ENCODE measurements around the gene FCHSD2.

FCHSD2 gene

DNA sequence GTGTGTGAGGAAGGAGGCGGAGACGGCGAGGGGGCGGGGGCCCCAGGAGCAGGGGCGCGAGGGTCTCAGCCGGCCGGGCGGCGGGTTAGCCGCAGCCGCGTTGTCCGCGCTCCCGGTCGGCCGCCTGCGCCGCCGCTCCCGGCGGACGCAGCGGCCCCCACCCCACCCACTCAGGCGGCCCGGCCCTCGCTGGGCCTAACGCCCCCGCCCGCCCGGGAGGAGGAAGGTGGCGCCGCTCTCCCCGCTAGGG lies at the start of gene FCHSD2:
FCHSD2 (minus strand) TSS at position 191 of the 250 bp plus-strand sequence. CDS start 441 bp downstream, outside the sequence.
- no peak for DNase-seq (ENCODE audit: low read depth in 3 of 3, low spot score in 1 of 3)

DNA sequence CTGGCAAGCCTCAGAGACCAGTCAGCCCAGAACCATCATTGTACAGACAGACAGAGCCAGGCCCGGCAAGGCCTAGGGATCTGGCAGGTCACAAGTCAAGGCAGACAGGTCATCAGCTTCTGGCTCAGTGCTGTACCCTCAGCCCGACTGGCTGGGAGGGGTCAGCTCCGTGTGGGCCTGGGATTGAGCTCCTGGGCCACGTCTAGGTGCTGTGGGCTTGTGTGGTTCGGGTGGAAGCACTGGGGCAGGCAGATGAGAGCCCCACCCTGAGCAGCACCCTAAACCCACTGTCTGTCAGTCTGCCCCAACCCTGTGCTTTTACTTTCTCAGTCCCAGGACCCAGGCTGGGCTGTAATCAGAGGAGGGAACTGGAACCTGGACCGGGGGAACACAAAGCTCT lies 49.0 kb upstream of the FCHSD2 start:
- no peak for DNase-seq (ENCODE audit: low read depth in 3 of 3, low spot score in 1 of 3)

DNA sequence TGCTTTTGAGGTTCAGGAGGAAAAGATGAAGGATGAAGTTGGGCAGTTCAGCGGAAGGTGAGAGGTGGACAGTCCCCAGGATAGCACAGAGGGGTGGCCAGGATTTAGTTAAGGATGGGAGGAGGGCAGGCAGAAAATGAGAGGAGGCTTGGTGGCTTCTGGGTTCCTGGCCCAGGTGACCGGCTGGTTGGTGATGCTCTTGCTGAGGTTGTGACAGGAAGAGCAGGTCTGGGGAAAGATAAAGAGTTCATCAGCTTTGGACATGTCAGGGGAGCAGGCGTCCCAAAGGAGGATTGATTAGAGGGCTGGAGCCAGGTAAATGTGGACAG lies 48.4 kb upstream of the FCHSD2 start:
- DNase-seq (ENCODE audit: low read depth in 3 of 3, low spot score in 1 of 3), result no peak

DNA sequence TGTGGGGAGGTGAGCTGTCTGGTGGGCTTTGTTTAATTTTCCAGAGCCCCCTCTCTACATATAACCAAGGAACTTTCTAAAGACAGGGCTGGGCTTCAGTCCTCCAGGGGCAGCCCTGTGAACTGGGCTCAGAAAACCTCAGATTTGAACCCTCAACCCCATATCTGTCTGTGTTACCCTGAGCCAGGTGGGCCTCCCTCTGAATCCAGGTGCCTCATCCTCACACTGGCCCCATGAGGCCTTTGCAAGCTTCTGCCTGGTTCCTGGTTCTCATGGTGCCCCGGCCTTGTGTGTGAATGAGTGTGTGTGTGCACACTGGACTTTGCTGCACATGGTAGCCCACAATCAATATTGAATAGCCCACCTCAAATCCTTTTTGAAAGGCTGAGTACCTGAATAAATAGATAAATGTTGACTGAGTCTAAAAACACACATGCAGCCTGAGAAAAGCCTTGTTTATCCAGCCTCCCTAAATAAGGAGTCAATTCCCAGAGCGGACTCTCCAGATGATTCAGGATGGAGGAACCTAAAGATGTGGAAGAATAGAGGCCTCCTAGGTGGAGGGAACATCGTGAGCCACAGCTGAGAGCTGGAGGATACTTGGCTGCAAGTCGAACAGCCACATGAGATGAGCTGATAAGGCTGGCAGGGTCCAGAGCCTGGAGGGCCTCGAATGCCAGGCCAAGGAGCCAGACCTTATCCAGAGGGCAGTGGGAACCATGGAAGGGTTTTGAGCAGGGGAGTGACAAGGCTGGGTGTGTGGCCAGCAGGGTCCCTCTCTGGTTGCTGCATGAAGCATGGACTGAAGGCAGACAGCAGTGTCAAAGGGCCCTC lies 47.8 kb upstream of the FCHSD2 start:
- DNase-seq (ENCODE audit: low read depth in 3 of 3, low spot score in 1 of 3), result no peak

DNA sequence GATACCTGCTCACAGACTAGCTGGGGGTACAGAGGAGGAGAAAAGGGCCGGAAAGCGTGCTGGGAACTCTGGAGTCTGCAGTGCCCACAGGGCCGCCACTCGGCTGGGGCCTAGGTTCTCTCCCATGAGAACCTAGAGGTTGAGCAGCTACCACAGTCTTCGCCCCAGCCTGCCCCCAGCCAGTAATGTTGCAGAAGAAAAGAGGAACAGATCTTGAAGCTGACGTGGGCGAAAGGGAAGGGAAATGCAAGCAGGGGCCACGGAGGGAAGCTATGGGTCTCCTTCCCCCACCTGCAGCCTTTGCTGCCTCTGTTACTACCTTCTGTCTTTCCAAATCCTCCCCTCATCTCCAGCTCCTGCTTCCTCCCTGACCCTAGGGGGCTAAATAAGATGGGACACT lies 47.2 kb upstream of the FCHSD2 start:
- no peak for DNase-seq (ENCODE audit: low read depth in 3 of 3, low spot score in 1 of 3)

DNA sequence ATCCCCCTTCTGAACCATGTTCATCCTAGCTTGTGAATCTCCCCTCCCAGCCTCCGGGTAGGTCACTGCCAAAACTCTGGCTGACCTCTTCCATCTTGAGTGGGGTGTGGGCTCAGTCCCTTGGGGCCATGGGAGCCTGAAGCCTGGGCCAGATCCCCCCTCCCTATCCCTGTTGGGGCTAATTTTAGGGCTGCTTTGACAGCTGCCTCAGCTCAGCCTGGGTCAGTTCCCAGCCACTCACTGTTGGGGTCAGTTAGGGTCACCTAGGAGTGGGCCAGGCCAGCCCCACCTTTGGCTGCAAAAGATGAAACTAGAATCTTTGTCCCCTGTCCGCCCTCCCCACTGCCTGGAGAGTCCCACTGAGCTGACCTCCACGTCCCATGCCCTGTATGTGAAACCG lies 46.2 kb upstream of the FCHSD2 start:
- DNase-seq (ENCODE audit: low read depth in 3 of 3, low spot score in 1 of 3), result no peak

DNA sequence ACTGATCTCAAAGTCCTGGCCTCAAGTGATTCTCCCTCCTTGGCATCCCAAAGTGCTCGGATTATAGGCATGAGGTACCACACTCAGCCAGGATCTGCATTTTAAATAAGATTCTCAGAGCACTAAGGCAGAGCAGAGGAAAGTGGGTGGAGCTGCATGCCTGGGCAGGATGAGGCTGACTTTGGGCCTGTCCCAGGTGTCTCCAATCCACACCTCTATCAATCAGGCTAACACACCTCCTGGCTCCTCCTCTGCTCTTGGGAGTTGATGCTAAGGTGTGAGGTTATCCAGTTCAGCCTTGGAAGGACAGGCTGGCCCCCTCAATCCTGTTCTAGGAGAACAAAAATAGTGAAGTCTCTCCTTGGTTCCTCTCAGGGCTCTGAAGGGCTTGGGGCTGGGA lies 45.7 kb upstream of the FCHSD2 start:
- DNase-seq (ENCODE audit: low read depth in 3 of 3, low spot score in 1 of 3), result no peak

DNA sequence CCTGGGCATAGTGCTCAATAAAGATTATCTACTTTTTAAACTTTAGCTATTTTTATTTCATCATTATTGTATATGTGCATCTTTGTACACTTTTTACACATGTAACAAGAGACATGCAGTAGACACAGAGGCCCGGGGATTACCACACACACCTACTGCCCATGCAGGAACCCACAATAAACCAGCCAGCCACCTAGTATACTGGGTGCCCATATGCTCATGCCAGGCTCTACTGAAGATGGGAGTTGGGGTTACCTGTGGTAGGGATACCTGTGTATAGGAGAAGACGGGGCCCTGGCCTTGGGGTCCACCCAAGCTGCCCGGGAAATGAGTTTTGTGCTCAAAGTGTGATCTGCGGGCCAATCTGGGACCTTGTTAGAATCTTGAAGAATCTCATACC lies 44.8 kb upstream of the FCHSD2 start:
- no peak for DNase-seq (ENCODE audit: low read depth in 3 of 3, low spot score in 1 of 3)

DNA sequence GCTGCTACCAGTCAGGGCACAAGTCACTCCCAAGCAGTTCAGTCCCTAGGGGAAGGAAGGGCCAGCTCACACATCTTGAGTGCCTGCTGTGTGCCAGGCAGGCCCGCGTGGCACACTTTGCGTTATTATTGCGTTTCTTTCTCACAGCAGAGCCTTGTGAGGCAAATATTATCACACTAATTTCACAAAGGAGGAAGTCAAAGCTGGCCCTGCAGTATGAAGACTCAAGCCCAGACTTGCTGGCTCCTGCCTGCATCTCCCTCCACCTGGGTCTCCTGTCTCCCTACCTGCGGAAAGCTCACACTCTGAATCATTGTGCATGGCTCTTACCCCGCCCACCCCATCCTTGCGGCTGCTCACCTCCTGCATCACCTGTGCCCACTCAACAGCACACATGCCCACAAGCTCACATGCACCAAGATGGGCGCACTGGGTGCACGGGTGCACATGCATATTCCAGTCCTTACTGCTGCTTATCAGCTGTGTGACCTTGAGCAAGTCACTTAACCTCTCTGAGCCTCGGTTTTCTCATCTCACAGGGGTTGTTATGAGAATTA lies 44.3 kb upstream of the FCHSD2 start:
- DNase-seq (ENCODE audit: low read depth in 3 of 3, low spot score in 1 of 3), result no peak

DNA sequence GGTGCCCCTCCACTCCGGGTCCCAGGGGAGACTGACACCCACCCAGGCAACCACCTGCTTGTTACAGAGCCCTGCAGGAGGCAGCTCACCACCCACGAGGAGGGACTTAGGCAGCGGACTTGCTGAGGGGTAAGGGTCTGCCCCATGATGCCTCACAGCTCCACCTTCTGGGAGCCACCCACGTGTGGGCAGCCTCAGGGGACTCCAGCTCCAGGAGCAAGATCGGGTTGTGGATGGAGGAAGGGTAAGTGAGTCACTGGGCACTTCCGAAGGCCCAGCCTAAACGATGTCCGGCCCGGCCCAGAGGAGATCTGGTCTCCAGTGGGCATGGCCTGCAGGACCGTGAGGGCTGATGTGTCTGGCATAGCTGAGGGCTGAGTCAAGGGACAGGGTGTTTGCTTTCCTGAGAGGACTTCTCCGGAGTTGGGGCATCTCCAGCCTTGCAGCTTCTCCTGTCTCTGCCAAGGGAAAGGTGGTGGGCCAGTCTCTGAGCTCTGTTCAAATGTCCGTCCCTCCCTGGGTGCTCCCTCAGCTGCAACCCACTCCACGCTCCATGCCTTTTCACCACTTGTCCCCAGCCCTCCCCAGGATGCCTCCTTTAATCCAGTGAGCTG lies 43.7 kb upstream of the FCHSD2 start:
- DNase-seq (ENCODE audit: low read depth in 3 of 3, low spot score in 1 of 3), result no peak

DNA sequence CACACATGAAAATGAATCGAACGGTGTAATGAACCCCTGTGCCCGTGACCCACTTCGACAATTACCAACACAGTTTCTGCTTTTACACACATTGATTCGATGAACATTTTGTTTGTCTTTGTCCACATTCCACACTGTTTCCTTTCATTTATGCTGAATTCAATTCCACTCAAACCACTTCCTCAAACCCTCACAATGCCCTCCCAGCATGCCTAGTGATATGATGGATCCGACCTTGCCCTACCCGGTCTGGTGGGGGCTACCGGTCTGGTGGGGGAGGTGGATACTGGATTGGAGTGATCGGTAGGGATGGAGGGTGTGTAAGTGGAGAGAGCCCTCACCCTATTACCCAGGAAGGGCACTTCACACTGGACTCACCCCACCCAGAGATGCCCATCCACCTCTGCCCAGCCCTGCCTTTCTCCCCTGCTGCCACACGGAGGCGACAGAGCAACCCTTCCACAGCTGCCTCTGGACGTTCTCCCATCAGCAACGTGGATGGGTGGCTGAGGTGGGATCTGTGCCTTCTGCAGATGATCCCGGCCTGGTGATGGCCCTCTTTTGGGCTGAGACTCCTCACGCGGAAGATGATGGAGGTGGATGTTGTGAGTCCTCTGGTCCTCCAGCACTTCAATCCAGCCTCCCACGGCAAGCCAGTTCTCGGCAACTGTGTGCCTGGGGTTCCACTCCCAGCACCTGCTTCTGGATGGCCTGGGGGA lies 43.0 kb upstream of the FCHSD2 start:
- DNase-seq (ENCODE audit: low read depth in 3 of 3, low spot score in 1 of 3), result peak in 2 of 3 donors; percentile 8 to 30

DNA sequence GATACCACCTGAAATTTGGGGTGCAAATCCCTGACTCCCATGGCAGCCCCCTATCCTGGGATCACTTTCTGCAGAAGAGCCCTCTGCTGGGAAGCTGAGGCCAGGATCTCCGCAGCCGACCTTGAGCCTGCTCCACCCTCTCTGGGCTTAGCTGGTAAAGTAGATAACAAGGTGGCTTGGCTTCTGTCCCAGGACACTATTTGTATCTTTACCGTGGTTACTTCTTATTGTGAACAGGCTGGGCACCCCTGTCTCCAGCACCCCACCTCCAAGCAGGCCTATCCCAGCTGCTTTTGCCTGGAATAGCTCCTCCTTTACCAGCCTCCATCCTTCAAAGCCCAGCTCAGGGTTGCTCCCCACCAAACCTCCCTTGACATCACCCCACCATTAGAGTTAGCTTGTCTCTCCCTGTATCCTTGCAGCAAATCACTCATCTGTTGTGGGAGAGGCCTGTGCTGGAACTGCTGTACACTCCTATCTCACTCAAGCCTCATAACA lies 40.8 kb upstream of the FCHSD2 start:
- no peak for DNase-seq (ENCODE audit: low read depth in 3 of 3, low spot score in 1 of 3)

DNA sequence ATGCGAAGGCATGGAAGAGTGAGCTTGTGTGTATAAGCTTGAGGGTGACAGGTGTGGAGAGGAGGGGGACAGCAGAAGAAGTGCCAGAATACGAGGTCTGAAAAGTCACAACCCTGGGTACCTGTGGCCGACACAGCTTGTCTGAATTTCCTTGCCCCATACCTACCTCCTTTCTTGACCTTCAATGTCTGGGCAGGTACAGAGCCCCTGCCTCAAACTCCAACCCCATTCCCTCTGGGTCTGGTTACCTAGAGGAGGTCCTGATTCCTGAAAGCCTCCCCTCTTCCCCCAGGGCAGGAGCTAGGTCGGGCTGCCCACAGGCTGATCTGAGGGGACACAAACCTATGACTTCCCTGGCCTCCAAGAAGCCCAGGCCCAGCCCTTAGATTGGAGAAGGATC lies 36.6 kb upstream of the FCHSD2 start:
- no peak for DNase-seq (ENCODE audit: low read depth in 3 of 3, low spot score in 1 of 3)

DNA sequence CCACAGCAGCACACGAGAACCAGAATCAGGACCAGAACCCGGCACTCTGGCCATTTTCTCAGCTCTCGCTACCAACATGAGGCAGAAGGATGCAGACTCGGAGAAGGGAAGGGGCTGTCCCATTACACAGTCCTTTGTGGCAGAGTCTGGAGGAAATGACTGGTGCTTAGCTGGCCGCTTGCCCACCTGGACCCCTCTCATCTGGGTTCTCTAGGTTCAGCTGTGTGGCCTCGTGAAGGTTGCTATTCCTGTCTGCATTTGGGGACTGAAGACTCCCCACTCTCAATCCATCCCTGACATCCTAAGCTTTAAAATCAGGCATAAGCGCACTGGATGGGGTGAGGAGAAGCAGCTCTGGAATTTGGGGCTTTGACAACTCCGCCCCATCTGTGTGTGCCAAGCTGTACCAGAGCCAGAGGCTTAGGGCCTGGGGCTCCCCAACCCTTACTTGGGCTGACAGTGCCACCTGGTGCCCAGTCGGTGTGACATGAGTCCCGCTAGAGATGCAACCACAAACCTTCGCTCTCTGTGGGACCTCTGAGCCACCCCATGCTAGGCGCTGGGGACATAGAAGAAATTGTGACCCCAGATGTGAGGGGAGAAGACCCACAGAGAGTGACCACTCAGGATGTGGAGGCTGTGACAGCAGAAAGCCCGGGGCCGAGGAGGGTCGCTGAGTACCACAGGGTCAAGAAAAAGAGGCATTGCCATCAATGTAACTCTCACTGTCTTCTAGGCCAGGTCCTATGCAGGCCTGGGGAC lies 35.8 kb upstream of the FCHSD2 start:
- peak; percentile 43 to 70 (median 58) for DNase-seq (ENCODE audit: low read depth in 3 of 3, low spot score in 1 of 3)

DNA sequence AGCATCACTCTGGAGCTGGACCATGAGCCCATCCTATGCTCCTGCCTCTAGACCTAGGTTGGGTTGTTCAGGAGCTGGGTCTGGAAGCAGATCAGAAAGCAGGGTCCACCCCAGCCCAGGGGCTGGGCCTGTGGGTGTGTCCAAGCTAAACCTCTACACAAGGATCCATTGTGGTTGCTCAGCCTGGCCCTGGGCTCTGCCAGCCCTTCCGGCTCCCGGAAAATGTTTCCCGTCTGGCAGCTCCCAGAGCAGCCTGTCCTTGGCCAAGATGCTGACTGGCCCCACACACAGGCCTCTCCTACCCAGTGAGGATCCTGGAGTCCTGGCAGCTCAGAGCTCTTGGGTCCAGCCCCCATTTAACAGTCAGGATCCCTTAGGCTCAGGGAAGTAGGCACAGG lies 35.3 kb upstream of the FCHSD2 start:
- no peak for DNase-seq (ENCODE audit: low read depth in 3 of 3, low spot score in 1 of 3)

DNA sequence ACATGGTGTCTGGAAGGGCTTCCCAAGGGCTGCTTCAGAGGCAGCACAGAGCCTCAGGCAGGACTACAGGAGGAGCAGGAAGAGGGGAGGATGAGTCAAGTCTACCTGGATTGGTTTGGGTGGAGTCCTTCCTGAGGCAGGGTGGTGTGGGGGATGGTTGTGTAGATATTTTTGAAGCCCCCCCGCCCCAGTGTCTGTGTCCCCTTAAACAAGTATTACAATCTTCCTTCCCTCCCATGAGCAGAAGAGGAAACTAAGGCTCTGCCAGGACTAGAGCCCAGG lies 34.7 kb upstream of the FCHSD2 start:
- DNase-seq (ENCODE audit: low read depth in 3 of 3, low spot score in 1 of 3), result no peak

DNA sequence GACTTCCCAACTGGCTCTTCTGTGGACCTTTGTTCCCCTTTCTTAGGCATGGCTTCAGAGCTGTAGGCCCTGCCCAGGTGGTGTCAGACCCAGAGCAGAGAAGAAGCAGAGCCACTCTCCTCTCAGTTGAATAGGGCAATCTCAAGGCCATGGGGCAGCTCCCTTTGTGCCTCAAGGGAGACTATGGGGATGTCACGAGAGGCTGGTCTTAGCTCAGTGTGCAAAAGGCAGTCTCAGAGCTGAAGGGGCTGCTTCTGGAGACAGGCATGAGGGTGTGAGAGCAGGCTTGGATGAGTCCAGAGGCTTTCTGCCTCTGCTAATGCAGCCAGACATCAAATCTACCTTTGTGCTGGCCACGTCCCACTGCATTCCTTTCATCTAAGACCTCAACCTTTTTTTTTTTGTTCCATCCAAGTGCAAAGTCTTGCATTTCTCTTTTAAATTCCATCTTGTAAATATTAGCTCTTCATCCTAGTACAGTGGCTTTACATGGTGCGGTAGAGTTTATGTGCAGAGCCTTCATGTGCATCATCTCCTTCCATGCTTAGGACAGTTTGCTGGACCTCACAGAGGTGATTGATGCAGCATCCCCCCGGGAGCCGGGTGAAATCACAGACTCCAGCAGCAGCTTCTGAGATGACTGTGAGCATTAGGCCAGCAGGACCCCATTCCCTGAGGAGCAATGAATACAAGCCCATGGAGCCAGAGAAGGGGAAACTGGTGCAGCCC lies 34.2 kb upstream of the FCHSD2 start:
- no peak for DNase-seq (ENCODE audit: low read depth in 3 of 3, low spot score in 1 of 3)

DNA sequence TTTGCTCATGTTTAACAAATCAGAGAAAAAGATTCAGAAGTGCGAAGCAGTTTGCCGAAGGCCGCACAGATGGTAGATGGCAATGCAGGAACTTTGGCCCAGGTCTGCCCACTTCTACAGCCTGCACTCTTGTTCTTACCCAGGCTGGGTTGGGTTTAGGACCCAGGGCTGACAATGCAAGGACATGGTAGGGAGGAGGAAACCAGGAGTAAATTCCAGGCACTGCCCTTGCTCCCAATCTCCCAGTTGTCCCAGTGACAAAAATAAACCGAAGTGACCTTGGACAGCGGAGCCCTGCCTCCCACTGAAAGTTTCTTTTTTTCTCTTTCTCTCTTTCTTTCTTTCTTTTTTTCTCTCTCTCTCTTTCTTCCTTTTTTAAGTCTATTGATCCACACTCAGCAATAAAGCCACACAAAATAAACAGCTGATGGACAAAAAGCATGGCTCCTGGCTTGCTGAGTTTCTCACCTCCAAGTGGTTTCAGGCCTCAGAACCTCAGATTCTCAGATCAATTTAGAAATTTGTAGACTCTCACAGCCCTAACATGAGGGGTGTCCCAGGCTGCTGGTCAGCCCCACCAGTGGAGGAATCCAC lies 33.5 kb upstream of the FCHSD2 start:
- DNase-seq (ENCODE audit: low read depth in 3 of 3, low spot score in 1 of 3), result no peak

DNA sequence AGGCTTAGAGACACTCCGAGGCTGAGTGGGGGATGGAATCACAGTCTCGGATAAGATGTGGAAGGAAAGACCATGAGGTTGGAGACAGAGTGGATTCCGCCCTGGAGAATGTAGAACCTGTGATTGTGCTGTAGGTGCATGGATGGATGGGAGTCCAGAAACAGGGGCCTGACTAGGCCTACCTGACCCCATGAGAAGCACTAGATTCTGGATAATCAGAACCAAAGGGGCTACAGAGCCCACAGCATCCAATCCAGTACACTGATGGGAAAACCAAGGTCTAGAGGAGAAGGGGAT lies 32.3 kb upstream of the FCHSD2 start:
- no peak for DNase-seq (ENCODE audit: low read depth in 3 of 3, low spot score in 1 of 3)

DNA sequence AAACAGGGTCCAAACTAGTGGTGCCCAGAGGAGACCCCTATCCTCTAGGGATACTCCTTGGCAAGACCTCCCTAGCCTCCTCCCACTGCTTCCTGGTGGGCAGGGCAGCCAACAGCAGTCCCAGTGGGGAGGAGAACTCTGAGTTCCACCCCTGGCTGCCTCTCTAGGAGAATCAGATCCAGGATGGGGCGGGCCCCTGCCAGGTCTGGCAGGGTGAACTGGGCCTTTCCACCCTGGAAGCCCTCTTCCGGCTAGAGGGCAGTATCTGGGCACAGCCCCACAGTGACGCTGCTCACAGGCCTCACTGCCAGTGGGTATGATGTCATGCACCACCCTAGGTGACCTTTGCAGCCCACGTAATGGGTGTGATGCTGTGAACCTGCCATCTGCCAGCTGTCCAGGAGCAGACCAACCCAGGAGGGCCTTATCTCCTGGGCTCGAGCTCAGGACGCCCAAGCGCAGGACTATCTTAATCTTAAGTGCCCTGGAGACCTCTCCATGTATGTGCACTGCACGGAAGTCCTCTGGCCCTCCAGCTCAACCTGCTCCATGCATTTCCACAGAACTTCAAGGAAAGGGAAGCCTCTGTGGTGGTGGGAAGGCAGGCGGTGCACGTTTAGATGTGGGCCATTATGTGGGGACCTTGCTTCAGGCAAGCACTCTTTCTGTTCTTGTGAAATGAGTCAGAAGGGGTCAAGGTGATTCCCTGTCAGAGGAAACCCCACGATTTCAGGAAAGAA lies 31.8 kb upstream of the FCHSD2 start:
- no peak for DNase-seq (ENCODE audit: low read depth in 3 of 3, low spot score in 1 of 3)

Data from stimulated activated CD4-positive, alpha-beta T cell treated with anti-CD3 and anti-CD28 coated beads, TNF-alpha, amount 100 ng/mL, for 1 hour (primary cell).